ENCODE results near the gene KCNJ4.
"Not testable (repeated sequence)": the region's sequence is repeated elsewhere in the genome, so short reads cannot be mapped to it uniquely, and the experiment has no call there.

The KCNJ4 gene

DNA sequence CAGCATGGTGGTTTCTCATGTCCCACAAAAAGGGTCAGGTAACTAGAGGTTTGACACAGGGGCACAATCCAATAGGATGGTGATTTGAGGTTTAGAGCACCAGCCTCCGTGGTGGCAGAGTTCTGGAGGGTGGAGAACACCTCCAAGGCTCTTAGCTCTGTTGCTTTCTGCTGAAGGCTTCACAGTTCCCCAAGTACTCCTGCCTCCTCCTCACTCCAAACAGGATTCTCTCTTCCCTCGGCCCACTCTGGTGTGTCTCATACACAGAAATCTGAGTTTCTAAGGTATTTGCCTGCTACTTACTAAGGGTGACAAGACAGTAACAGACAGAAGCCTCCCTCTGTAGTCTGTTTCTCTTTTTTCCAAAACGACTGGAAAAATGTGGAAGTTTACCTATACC is 73.6 kb downstream of the KCNJ4 start:
- DNase-seq (ENCODE audit: low spot score); H2BK120ac ChIP-seq (ENCODE audit: low read depth, low read length): not testable (repeated sequence)

More for the DNA sequence above, 73.6 kb downstream of the KCNJ4 start:
- H4K91ac ChIP-seq (ENCODE audit: low read depth, low read length, poor library complexity); H3K9ac ChIP-seq (ENCODE audit: low read depth, low read length, poor library complexity); H3K4me2 ChIP-seq (ENCODE audit: insufficient read depth, low read length, poor library complexity, severe bottlenecking); H3K27ac ChIP-seq (replicated peaks; ENCODE audit: low read length); H2AK5ac ChIP-seq (ENCODE audit: low read depth, low read length); H2AFZ ChIP-seq (ENCODE audit: low read length); H4K8ac ChIP-seq (ENCODE audit: low read depth, low read length); H3K9me3 ChIP-seq (replicated peaks in 1 of 2; ENCODE audit: control insufficient read depth in 2 of 2, insufficient read depth in 1 of 2, low read depth in 1 of 2, low read length in 2 of 2); H3K18ac ChIP-seq (ENCODE audit: low read length); H3K4ac ChIP-seq (ENCODE audit: low read length); H2BK5ac ChIP-seq (ENCODE audit: low read length); H3K4me3 ChIP-seq (ENCODE audit: low read length in 2 of 2); H2BK15ac ChIP-seq (ENCODE audit: low read length); H2BK12ac ChIP-seq (ENCODE audit: low read length); H3K23ac ChIP-seq (ENCODE audit: low read depth, low read length, poor library complexity); H3K79me1 ChIP-seq (ENCODE audit: low read depth, low read length); H3K14ac ChIP-seq (ENCODE audit: low read length); H3K4me1 ChIP-seq (ENCODE audit: control insufficient read depth in 2 of 2, insufficient read depth in 1 of 2, low read depth in 1 of 2, low read length in 2 of 2); H3K27me3 ChIP-seq (ENCODE audit: control insufficient read depth in 3 of 3, insufficient read depth in 3 of 3, low read depth in 1 of 3, low read length in 3 of 3): not testable (repeated sequence)
- no CpG with 5 or more reads among the region's 3 CpGs for WGBS, 2 donors (ENCODE audit: extremely low coverage in 2 of 2, insufficient read length in 2 of 2, insufficient replicate concordance in 1 of 2)
- H3K36me3 ChIP-seq (replicated peaks in 1 of 2; ENCODE audit: control insufficient read depth in 2 of 2, insufficient read depth in 2 of 2, low read length in 2 of 2), result peaks cover 4 to 51% of the 10 kb centered on the region in 2 donors

Data from neuronal stem cell (in vitro differentiated cells).